NCI-H510A treated with DMSO at 0.1 percent for 48 hours (cell line): ENCODE data around the gene SYT5.
"Not testable (repeated sequence)": the region's sequence is repeated elsewhere in the genome, so short reads cannot be mapped to it uniquely, and the experiment has no call there.

Source experiments
- DNase-seq: peaks from one replicate; lab custom pipeline; 2025; lab: John Stamatoyannopoulos, UW

The SYT5 gene

GRCh38 chr19:55206664-55207500 is 26.8 kb upstream of the SYT5 start:
- peak; percentile 81 for DNase-seq

- DNase-seq, result not testable (repeated sequence)
Measured at GRCh38 chr19:55202199-55202598, 22.1 kb upstream of the SYT5 start.

- DNase-seq, result no peak
Measured at GRCh38 chr19:55199620-55200204, 19.6 kb upstream of the SYT5 start.

DNA sequence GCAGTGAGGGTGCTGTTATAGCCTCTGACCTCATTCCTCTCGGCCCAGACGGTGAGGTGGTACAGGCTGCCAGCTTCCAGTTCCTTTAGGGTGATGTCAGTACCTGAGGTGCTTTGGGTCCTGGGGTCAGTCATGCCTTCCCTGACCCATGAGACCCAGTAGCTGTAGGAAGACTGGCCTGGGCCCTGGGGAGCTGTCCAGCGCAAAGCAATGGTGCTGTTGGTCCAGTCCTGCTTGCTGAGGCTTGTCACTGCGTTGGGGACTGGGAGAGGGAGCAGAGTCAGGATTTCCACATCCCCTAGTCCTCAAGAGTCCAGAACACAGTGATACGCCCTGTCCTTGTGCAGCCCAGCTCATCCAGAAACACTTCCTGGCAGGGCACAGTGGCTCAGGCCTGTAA is 18.6 kb upstream of the SYT5 start:
- no peak for DNase-seq

DNA sequence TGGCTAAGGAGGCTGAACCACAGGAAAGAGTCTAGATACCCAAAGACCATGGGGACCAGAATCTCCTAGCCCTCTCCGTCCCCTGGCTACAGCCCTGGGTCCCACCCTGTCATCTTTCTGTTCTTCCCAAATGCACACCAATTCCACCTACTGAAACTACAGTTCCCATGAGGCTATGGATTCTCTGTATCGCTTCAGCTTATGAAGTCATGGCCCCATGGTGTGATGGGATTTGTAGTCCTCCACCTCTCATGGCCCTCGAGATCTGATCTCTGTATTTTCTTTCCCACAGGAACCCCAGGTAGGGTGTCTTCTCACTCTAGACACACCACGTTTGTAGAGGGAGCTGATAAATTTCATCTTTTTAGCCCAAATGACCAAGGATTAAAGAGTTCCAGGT is 17.4 kb upstream of the SYT5 start:
- DNase-seq, result no peak

DNA sequence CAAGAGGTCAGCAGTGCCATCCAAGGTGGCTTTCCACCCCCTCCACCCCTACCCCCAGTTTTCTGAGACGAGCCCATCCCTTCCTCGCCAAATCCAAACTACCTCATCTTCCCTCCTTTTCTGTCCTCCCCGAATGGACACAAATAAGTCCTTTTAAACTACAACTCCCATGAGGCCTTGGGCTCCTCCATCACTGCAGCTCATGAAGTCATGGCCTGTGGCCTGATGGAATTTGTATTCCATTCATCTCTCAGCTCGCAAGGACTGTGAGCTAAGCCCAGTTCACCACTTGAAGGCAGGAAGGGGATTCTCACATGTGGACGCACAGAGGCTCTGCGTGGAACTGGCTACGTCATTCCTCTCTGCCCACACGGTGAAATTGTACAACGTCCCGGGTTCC is 16.7 kb upstream of the SYT5 start:
- DNase-seq, result no peak

DNA sequence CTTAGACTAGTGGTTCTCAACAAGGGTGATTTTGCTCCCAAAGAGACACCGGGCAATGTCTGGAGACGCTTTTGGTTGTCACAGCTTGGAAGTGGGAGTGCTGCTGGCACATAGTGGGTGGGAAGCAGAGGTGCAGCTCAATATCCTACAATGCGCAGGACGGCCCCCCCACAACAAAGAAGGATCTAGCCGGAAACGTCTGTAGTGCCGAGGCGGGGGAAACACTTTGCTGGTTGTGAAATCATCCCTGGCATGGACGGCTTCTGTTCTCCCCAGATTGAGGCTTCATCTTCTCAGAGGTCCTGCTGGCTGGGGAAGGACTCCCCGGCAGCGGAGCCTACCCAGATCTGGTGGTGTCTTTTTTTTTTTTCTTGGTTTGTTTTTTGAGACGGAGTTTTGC is 13.4 kb upstream of the SYT5 start:
- DNase-seq, result no peak

DNA sequence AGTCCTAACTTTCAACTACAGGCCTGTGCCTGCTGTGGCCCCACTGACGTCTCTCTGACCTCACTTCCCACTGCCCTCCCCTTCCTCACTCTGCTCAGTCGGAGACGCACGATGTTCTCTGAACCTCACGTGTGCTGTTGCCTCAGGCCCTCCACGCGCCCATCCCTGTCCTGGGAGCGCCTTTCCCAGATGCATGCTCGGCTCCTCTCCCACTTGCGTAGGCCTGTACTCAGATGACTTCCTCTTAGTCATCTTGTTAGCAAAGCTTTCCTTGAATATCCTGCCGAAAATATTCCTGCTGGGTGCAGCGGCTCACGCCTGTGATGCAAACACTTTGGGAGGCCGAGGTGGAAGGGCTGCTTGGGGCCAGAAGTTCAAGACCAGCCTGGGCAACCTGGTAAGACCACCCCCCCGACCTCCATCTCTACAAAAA is 9.3 kb upstream of the SYT5 start:
- no peak for DNase-seq

DNA sequence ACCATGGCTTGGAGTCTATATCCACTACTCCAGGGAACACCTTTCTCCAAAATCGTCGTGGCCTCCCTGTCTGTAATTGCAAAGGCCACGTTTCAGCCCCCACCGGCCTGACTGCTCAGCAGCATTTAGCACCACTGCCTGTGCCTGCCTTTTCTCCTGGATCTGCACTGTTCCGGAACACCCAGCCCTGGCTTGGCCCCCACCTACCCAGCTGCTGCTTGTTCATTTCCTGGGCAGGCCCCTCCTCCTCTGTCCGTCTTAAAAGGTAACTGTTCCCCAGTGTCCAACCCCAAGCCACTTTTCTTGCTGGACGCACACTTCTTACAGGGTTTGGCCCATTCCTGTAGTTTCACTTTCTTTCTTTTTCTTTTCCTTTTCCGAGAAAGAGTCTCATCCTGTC is 8.5 kb upstream of the SYT5 start:
- no peak for DNase-seq

GRCh38 chr19:55186080-55186479 is 6.0 kb upstream of the SYT5 start:
- DNase-seq, result no peak

- no peak for DNase-seq
Measured at GRCh38 chr19:55181740-55182139, 1.7 kb upstream of the SYT5 start.

DNA sequence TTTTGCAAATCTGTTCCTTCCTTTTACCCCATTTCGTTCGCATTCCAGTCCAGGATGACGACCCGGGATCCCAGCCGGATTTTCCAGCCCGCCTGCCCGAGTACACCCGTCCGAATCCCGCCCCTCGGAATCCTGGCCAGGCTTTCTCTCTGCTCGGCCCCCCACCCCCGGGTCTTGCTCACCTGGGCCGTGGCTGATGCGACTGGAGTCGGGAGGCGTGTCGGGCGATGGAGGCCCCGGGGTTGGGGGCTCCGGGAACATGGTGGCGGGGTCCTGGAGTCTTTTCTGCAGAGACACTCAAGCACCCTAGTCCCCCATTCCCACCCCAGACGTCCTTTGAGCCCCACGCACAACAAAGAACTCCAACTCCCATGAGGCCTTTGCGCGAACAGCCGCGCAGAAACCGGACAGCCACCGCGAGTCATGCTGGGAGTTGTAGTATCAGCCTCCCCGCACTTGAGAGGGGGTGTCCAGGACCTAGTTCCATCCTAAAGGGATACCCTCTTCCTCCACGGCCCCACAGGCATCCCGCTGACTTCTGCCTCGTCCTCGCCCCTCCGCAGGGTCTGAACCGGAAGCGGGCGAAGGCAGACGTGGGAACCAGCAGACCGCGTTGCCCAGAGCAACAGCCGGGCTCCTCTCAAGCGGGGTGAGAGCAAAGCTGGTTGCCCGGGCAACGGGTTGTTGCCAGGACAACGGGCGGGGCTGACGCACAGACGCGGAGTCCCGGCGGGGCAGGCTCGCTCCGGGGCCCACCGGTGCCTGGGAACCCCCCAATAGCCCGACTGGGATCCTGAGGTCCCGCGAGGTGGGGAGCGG is 1.1 kb downstream of the SYT5 start:
- DNase-seq, result peak; percentile 70

- DNase-seq, result no peak
Measured at GRCh38 chr19:55176076-55176475, 4.0 kb downstream of the SYT5 start.

- DNase-seq, result no peak
Measured at GRCh38 chr19:55175117-55175867, 4.8 kb downstream of the SYT5 start.

DNA sequence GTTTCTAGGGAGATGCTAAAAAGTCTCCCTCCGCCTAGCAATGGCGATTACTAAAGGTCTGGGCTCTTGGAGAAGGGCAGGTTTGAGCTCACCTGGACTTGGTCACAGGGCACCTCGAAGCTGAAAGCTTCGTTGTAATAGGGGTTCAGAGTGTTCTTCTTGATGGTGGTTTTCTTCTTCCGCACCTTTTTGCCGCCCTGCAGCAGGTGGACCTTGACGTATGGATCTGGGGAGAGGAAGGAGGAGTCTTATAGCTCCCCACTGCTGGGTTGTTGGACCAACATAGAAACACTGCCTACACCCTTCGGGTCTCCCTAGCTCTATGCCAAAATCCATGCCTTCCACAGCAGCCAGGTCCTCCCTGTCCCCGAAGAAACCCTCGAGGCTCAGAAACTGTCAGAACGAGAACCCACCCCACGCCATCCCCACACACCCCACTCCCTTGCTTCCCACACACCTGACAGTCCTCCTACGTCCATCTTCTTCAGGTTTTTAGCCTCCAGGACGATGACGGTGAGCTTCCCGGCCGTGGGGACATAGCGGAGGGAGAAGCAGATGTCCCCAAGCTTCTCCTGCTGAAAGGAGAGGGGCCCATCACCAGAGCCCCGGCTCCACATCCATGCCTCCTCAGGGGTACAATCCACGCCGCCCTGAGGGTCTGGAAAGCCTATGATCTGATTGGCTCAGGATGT is 5.5 kb downstream of the SYT5 start:
- DNase-seq, result no peak

DNA sequence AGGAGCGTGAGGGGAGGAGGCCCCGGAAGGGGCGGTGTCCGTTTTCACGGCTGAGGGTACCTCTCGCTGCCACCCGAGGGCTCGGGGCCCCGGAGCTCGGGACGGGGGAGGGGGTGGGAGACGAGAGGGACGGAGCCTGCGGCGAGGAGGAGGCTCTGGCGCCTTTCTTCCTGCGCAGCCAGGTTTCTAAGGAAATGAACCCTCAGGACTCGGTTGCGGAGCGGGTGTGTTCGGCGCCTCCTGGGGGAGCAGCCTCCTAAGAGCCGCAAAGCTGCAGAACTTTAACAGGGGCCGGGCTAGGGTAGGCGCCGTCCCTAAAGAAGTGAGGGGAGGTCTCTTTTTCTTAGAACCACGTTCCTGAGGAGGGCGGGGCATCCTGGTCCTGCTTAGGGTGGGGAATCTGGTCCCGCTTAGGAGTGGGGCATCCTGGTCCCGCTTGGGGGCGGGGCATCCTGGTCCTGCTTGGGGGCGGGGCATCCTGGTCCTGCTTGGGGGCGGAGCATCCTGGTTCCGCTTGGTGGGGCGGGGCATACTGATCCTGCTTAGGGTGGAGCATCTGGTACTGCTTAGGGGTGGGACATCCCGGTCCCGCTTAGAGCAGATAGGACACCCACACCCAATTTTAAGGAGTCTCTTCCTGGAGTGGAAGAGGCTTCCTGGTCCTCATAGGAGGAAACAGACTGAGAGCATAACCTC is 6.2 kb downstream of the SYT5 start:
- no peak for DNase-seq

DNA sequence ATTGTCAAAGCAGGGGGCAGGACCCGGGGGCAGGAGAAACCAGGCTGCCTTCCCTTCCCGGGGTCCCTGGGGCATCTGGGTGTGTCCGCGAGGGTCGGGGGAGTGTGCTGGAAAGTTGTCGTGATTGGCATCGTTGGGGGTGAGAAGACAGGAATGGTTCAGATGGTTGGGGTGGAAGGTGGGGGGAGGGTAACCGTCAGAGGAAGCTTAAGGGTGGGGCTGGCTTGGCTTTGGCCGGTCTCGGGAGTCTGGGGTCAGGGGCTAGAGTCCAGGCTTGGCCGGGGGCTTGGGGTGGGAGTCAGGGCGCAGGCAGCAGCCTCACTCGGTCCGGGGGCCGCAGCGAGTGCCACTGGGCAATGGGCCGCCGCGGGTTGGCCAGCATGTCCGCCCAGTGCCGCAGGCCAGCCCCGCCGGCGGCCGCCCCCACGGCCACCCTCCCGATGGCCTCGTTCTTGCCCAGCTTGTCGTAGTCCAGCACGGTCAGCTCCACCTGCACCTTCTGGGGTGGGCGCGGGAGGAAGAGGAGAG is 6.8 kb downstream of the SYT5 start:
- no peak for DNase-seq

DNA sequence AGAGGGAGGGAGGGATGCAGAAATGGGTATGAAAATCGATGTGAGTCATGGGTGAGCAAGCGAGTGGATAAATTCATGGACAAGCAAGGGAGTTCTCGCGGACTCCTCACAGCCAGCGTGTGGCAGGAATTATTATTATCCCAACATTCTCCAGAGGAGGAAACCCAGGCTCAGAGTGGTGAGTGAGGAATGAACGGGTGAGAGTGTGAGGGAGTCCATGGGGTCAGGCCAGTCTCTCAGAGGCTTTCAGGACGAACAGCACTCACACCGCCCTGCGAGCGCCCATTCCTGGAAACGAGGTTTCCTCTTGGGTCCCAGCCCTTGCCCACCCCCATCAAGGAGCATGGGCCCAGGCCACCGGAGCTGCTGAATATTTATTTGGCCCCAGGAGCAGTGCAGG is 7.3 kb downstream of the SYT5 start:
- no peak for DNase-seq

- DNase-seq, result not testable (repeated sequence)
Measured at GRCh38 chr19:55172318-55172717, 7.8 kb downstream of the SYT5 start.

- no peak for DNase-seq
Measured at GRCh38 chr19:55171440-55171839, 8.6 kb downstream of the SYT5 start.

DNA sequence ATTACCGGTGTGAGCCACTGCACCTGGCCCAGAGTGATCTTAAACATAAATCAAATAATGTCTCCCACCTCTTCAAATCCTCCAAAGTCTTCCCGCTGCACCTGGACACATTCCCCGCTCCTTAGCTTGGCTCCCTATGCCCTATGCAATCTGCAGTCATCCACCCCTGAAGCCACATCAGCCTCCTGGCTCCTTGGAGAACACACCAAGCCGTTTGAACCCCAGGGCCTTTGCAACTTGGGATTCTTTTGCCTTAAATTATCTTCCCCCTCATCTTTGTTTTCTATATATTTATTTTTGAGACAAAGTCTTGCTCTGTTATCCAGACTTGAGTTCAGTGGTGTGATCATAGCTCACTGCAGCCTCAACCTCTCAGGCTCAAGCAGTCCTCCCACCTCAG is 11.0 kb downstream of the SYT5 start:
- no peak for DNase-seq
